C4-2B (cell line): ENCODE data around the gene ATP8B2.

ENCODE experiments used
- ZFX ChIP-seq: fragments of 450-650 bp; IDR thresholded peaks from 2 replicates; pipeline ENCODE4 v1.6.1; 2017
- TF ChIP-seq, protein P1 (sequence below): fragments of 450-650 bp; conservative IDR thresholded peaks from 2 replicates; pipeline ENCODE4 v1.5.1; 2017; ENCODE audit warnings: mild to moderate bottlenecking

DNA sequence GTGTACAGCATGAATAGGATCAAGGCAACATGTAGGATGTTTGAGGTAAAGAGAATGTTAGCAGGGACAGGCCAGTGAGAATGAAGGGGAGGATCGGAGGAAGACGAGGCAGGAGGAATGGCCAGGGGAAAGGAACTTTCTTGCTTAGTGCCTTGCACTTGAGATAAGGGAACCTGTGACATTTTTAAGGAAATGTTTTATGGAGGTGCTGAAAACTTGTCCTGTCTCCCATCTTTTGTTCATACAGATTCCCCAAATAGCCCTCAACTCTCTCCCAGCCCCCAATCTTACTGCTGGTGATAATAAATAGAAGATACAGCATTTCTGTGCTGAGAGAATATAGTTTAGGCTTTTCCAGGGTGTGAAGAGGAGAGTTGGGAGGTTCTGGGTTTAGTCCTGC, 13.6 kb downstream of the ATP8B2 start:
- TF ChIP-seq, protein P1, sequence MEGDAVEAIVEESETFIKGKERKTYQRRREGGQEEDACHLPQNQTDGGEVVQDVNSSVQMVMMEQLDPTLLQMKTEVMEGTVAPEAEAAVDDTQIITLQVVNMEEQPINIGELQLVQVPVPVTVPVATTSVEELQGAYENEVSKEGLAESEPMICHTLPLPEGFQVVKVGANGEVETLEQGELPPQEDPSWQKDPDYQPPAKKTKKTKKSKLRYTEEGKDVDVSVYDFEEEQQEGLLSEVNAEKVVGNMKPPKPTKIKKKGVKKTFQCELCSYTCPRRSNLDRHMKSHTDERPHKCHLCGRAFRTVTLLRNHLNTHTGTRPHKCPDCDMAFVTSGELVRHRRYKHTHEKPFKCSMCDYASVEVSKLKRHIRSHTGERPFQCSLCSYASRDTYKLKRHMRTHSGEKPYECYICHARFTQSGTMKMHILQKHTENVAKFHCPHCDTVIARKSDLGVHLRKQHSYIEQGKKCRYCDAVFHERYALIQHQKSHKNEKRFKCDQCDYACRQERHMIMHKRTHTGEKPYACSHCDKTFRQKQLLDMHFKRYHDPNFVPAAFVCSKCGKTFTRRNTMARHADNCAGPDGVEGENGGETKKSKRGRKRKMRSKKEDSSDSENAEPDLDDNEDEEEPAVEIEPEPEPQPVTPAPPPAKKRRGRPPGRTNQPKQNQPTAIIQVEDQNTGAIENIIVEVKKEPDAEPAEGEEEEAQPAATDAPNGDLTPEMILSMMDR: no peak
- no peak for TF ChIP-seq ZFX
